Hepatocyte (in vitro differentiated cells): Measurements from ENCODE around the gene PRPS2.

Experiments
- CTCF ChIP-seq: fragments of 200-600 bp; sonication (generic); IDR thresholded peaks from 2 replicates; pipeline ENCODE4 v1.5.1; 2016; ENCODE audit warnings: antibody characterized with exemption, mild to moderate bottlenecking; ENCODE audit not compliant: poor library complexity
- EZH2phosphoT487 ChIP-seq: fragments of 200-600 bp; sonication (generic); IDR thresholded peaks from one replicate; pipeline ENCODE4 v1.6.1; 2018; ENCODE audit warnings: antibody characterized with exemption, mild to moderate bottlenecking, low read depth, moderate library complexity; ENCODE audit not compliant: unreplicated experiment, severe bottlenecking

GRCh38 chrX:12820737-12821136 lies 29.5 kb downstream of the PRPS2 start:
- no peak for TF ChIP-seq CTCF
- TF ChIP-seq EZH2phosphoT487 = no peak
